ENCODE data around the gene ATG4D. TPM values are rescaled to one million over a fixed set of nuclear protein-coding genes. Genes with fewer than 3 reads are reported as not detected.
"Not testable (repeated sequence)": the region's sequence is repeated elsewhere in the genome, so short reads cannot be mapped to it uniquely, and the experiment has no call there.

The ATG4D gene
- total RNA-seq, 2 donors from 2014 or later: 27.4 to 37.8 TPM

GRCh38 chr19:10514211-10515145, 29.2 kb upstream of the ATG4D start:
- Mint-ChIP-seq H3K36me3 (ENCODE audit: low read depth) (no peaks in the 10 kb centered on the region), H3K4me3 (no peak overlapping the region), H3K27ac (no peak overlapping the region), H3K9me3 (no peaks in the 10 kb centered on the region), H3K4me1 (peaks cover 10% of the 10 kb centered on the region), H3K27me3 (peaks cover 44% of the 10 kb centered on the region)
- no peak for ATAC-seq (replicated peaks)

GRCh38 chr19:10516064-10516385, 27.7 kb upstream of the ATG4D start:
- no peak for ATAC-seq (replicated peaks)
- H3K9me3 Mint-ChIP-seq: no peaks in the 10 kb centered on the region
- no peak overlapping the region for H3K27ac Mint-ChIP-seq
- no peaks in the 10 kb centered on the region for H3K36me3 Mint-ChIP-seq (ENCODE audit: low read depth)
- H3K4me1 Mint-ChIP-seq: peaks cover 11% of the 10 kb centered on the region
- H3K4me3 Mint-ChIP-seq: no peak overlapping the region
- H3K27me3 Mint-ChIP-seq: peaks cover 46% of the 10 kb centered on the region

- no peak for ATAC-seq (replicated peaks)
Observed at GRCh38 chr19:10516671-10517286, 26.9 kb upstream of the ATG4D start.

GRCh38 chr19:10517361-10517759, 26.3 kb upstream of the ATG4D start, which contains the start of gene S1PR5:
Gene S1PR5, minus strand, starts transcription at chr19:10517447. Its CDS starts 2,436 bp downstream, at chr19:10515011.
- peak; percentile 26 for ATAC-seq (replicated peaks)
- H3K4me3 Mint-ChIP-seq: peak within 1 kb of the TSS; percentile 60
- peaks cover 11% of the 10 kb centered on the region for H3K4me1 Mint-ChIP-seq
- H3K27ac Mint-ChIP-seq: no peak within 1 kb of the TSS
- H3K27me3 Mint-ChIP-seq: peaks cover 48% of the 10 kb centered on the region
- H3K36me3 Mint-ChIP-seq (ENCODE audit: low read depth): no peaks in the 10 kb centered on the region
- H3K9me3 Mint-ChIP-seq: no peaks in the 10 kb centered on the region

More at GRCh38 chr19:10516671-10517286, 26.9 kb upstream of the ATG4D start:
- H3K27ac Mint-ChIP-seq: no peak overlapping the region
- peaks cover 11% of the 10 kb centered on the region for H3K4me1 Mint-ChIP-seq
- H3K9me3 Mint-ChIP-seq: no peaks in the 10 kb centered on the region
- no peaks in the 10 kb centered on the region for H3K36me3 Mint-ChIP-seq (ENCODE audit: low read depth)
- H3K27me3 Mint-ChIP-seq: peaks cover 46% of the 10 kb centered on the region
- peak overlapping the region; percentile 58 for H3K4me3 Mint-ChIP-seq

- ATAC-seq (replicated peaks): peak; percentile 26
- H3K27me3 Mint-ChIP-seq: peaks cover 48% of the 10 kb centered on the region
- no peak overlapping the region for H3K27ac Mint-ChIP-seq
- no peaks in the 10 kb centered on the region for H3K36me3 Mint-ChIP-seq (ENCODE audit: low read depth)
- peak overlapping the region; percentile 60 for H3K4me3 Mint-ChIP-seq
- peaks cover 11% of the 10 kb centered on the region for H3K4me1 Mint-ChIP-seq
- H3K9me3 Mint-ChIP-seq: no peaks in the 10 kb centered on the region
Observed at GRCh38 chr19:10517760-10518443, 25.8 kb upstream of the ATG4D start.

GRCh38 chr19:10518444-10519361, 25.0 kb upstream of the ATG4D start:
- no peak for ATAC-seq (replicated peaks)
- no peaks in the 10 kb centered on the region for H3K36me3 Mint-ChIP-seq (ENCODE audit: low read depth)
- H3K4me3 Mint-ChIP-seq: peak overlapping the region; percentile 60
- H3K4me1 Mint-ChIP-seq: peaks cover 11% of the 10 kb centered on the region
- peaks cover 40% of the 10 kb centered on the region for H3K27me3 Mint-ChIP-seq
- no peak overlapping the region for H3K27ac Mint-ChIP-seq
- no peaks in the 10 kb centered on the region for H3K9me3 Mint-ChIP-seq

- Mint-ChIP-seq H3K27me3 (peaks cover 36% of the 10 kb centered on the region), H3K36me3 (ENCODE audit: low read depth) (no peaks in the 10 kb centered on the region), H3K9me3 (no peaks in the 10 kb centered on the region), H3K27ac (no peak overlapping the region), H3K4me3 (peak overlapping the region; percentile 60), H3K4me1 (peaks cover 11% of the 10 kb centered on the region)
- no peak for ATAC-seq (replicated peaks)
Observed at GRCh38 chr19:10519421-10519820, 24.3 kb upstream of the ATG4D start.

- H3K9me3 Mint-ChIP-seq: no peaks in the 10 kb centered on the region
- no peak overlapping the region for H3K4me3 Mint-ChIP-seq
- H3K4me1 Mint-ChIP-seq: peaks cover 11% of the 10 kb centered on the region
- H3K27me3 Mint-ChIP-seq: peaks cover 29% of the 10 kb centered on the region
- ATAC-seq (replicated peaks): no peak
- no peak overlapping the region for H3K27ac Mint-ChIP-seq
- no peaks in the 10 kb centered on the region for H3K36me3 Mint-ChIP-seq (ENCODE audit: low read depth)
Observed at GRCh38 chr19:10520652-10521318, 22.9 kb upstream of the ATG4D start.

GRCh38 chr19:10521461-10522171, 22.1 kb upstream of the ATG4D start:
- peaks cover 23% of the 10 kb centered on the region for H3K27me3 Mint-ChIP-seq
- H3K4me3 Mint-ChIP-seq: no peak overlapping the region
- no peaks in the 10 kb centered on the region for H3K9me3 Mint-ChIP-seq
- no peak for ATAC-seq (replicated peaks)
- H3K27ac Mint-ChIP-seq: no peak overlapping the region
- H3K36me3 Mint-ChIP-seq (ENCODE audit: low read depth): no peaks in the 10 kb centered on the region
- peaks cover 9% of the 10 kb centered on the region for H3K4me1 Mint-ChIP-seq

- Mint-ChIP-seq H3K9me3 (no peaks in the 10 kb centered on the region), H3K4me1 (peaks cover 6% of the 10 kb centered on the region), H3K36me3 (ENCODE audit: low read depth) (no peaks in the 10 kb centered on the region), H3K27me3 (peaks cover 17% of the 10 kb centered on the region), H3K27ac (no peak overlapping the region), H3K4me3 (no peak overlapping the region)
- no peak for ATAC-seq (replicated peaks)
Observed at GRCh38 chr19:10523135-10523636, 20.5 kb upstream of the ATG4D start.

GRCh38 chr19:10525636-10526035, 18.1 kb upstream of the ATG4D start:
- no peaks in the 10 kb centered on the region for H3K4me1 Mint-ChIP-seq
- H3K27ac Mint-ChIP-seq: no peak overlapping the region
- no peak overlapping the region for H3K4me3 Mint-ChIP-seq
- no peaks in the 10 kb centered on the region for H3K9me3 Mint-ChIP-seq
- peaks cover 3% of the 10 kb centered on the region for H3K27me3 Mint-ChIP-seq
- ATAC-seq (replicated peaks): no peak
- H3K36me3 Mint-ChIP-seq (ENCODE audit: low read depth): no peaks in the 10 kb centered on the region

GRCh38 chr19:10526887-10527286, 16.8 kb upstream of the ATG4D start:
- H3K27me3 Mint-ChIP-seq; H3K4me3 Mint-ChIP-seq; H3K9me3 Mint-ChIP-seq; H3K36me3 Mint-ChIP-seq (ENCODE audit: low read depth); H3K27ac Mint-ChIP-seq; ATAC-seq (replicated peaks); H3K4me1 Mint-ChIP-seq: not testable (repeated sequence)

GRCh38 chr19:10532457-10532856, 11.2 kb upstream of the ATG4D start:
- Mint-ChIP-seq H3K4me3 (no peak overlapping the region), H3K27ac (no peak overlapping the region), H3K4me1 (no peaks in the 10 kb centered on the region), H3K9me3 (no peaks in the 10 kb centered on the region), H3K36me3 (ENCODE audit: low read depth) (no peaks in the 10 kb centered on the region), H3K27me3 (peaks cover 5% of the 10 kb centered on the region)
- peak; percentile 52 for ATAC-seq (replicated peaks)
